GM12872 (cell line): ENCODE measurements around the gene ZNF394.

Experiments used
- TF ChIP-seq, protein P1 (sequence below): IDR thresholded peaks from 3 replicates; pipeline ENCODE4 v1.5.1; 2011; ENCODE audit warnings: low read depth, mild to moderate bottlenecking, low read length, moderate library complexity; ENCODE audit not compliant: insufficient read depth

The ZNF394 gene

DNA sequence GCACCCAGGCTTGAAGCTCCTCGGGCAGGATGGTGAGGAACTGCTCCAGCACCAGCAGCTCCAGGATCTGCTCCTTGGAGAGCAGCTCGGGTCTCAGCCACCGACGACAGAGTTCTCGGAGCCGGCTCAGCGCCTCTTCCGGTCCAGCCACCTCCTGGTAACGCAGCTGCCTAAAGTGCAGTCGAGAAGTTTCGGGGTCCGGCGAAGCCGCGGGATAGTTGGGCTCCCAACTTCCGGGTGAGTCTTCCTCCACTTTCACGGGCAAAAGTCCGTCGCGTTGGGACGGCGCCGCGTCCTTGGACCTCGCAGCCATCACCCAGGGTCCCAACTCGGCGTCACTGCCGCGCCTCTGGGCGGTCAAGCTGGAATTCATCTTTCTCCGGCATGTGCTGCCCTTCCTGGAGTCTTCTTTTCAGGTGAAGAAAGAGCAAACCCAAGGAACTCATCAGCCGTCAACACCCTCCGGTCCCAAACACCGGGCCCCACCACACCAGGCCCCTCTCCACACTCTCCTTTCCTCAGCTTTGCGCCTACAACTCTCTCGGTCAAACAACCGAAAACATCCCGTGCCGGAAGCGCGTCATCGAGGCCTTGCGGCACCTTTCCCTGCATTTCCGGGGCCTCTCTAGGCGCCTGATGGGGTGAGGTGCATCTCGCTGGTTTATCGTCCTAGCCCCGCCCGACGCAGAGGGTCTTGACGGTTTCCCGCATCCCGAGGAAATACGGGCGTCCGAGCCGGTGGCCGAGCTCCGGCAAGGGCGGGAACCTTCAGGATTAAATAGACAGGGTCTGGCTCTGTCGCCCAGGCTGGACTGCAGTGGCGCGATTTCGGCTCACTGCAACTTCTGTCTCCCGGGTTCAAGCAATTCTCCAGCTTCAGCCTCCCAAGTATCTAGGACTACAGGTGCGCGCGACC is at the start of gene ZNF394:
ZNF394 (minus strand) TSS at position 561 of the 916 bp plus-strand sequence; CDS start at position 373, 188 bp downstream.
- TF ChIP-seq, protein P1, sequence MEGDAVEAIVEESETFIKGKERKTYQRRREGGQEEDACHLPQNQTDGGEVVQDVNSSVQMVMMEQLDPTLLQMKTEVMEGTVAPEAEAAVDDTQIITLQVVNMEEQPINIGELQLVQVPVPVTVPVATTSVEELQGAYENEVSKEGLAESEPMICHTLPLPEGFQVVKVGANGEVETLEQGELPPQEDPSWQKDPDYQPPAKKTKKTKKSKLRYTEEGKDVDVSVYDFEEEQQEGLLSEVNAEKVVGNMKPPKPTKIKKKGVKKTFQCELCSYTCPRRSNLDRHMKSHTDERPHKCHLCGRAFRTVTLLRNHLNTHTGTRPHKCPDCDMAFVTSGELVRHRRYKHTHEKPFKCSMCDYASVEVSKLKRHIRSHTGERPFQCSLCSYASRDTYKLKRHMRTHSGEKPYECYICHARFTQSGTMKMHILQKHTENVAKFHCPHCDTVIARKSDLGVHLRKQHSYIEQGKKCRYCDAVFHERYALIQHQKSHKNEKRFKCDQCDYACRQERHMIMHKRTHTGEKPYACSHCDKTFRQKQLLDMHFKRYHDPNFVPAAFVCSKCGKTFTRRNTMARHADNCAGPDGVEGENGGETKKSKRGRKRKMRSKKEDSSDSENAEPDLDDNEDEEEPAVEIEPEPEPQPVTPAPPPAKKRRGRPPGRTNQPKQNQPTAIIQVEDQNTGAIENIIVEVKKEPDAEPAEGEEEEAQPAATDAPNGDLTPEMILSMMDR: no peak

DNA sequence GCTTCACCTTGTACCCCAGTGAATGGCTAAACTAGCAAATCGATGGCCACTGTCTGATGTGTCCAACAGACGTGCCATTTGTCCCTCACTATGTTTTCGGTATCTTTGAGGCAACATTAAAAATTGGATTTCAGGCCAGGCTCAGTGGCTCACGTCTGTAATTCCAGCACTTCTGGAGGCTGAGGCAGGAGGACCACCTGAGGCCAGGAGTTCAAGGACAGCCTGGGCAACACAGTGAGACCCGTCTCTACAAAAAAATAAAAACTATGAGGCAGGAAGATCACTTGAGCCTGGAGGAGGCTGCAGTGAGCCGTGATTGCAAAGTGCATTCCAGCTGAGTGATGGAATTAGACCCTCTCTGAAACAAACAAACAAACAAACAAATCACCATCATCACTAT is 43.8 kb upstream of the ZNF394 start:
- TF ChIP-seq, protein P1: no peak

DNA sequence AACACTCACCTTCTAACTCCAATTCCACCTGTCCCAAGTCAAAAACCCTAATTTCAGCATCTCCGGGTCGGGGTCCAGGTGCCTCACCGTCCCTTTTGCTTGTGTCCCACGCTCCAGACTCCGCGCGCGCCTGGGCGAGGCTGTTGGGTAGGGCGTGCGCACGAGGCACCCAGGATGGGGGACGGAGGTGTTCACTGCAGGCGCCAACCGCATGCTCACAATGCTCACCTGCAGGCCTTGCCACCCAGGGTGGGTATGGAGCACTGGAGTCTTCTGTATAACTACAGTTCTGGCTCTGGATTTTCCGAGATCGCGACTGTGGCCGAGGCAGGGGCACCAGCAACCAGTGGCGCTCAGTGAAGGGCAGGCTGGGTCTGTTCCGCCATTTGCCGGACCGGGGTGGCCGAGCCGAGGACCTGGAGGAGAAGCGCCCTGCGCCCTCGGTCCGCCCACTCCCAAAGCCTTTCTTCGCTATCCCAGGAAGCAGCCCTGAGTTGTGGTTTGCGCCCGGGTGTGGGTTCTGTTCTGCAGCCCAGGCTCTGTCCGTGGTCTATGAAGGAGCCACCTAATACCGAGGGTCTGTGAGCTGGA is 43.1 kb upstream of the ZNF394 start:
- TF ChIP-seq, protein P1: no peak

DNA sequence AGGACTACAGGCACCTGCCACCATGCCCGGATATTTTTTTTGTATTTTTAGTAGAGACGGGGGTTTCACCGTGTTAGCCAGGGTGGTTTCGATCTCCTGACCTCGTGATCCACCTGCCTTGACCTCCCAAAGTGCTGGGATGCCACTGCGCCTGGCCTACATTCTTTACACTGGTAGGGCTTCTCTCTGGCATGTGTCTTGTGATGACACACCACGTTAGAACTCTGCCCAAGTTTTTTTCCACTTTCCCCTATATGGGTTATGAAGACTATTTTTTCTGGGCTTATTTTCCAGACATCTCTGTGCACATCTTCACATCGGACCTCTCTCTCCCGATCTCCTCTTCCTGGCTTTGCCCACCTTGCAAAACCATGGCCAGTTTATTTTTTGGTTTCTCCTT is 41.1 kb upstream of the ZNF394 start:
- TF ChIP-seq, protein P1: no peak

DNA sequence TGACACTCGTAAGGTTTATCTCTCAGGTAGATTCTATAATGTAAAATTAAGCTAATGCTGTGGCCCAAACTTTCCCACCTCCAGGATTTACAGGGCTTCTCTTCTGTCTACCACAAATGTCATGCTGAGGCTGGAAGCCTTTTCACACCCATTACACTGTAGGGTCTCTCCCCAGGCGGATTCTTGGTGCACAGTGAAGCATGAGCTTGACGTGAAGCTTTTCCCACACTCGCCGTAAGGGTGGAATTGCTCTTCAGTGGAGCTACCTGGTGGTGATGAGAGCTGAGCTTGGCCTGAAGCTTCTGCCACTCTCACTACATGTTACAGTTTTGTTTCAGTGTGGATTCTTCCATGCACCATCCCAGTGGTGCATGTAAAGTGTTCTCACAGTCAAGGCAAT is 40.5 kb upstream of the ZNF394 start:
- TF ChIP-seq, protein P1: no peak

DNA sequence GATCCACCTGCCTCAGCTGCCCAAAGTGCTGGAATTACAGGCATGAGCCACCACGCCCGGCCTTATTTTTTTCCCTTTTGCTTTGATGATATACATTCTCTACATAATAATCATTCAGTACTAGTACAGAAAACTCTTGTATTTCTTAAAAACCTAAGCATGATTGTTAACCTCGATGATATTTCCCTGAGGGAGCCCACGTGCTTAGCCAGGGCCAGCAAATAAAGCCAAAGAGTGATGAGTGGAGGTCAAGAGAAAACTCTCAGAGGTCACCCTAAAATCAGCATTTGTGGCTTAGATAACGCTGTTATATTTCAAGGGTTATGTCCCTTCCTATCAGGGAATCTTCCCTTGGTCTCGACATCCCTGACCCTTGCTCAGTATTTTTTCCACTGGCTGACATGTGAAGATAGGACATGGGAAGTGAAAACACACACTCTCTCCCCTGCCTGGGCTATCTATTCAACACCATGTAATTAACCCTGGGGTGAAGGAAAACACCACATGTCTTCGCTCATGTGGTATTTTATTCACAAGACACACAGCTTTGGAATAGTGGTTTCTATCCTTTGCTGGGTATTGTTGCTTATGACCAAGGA is 39.2 kb upstream of the ZNF394 start:
- TF ChIP-seq, protein P1: no peak

DNA sequence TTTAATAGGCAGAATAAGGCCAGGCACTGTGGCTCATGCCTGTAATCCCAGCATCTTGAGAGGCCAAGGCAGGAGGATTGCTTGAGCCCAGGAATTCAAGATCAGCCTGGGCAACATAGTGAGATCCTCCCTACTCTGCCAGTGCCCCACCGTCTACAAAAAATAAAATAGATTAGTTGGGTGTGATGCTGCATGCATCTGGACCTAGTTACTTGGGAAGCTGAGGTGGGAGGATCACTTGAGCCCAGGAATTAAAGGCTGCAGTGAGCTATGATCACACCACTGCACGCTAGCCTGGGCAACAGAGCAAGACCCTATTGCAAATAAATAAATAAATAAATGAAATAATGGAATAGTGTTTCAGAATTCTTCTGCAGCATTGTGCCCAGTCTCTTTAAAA is 35.6 kb upstream of the ZNF394 start:
- TF ChIP-seq, protein P1: no peak
